H9 (cell line): ENCODE results near the gene TPSAB1. TPM values are rescaled to one million over a fixed set of nuclear protein-coding genes. Genes with fewer than 3 reads are reported as not detected.

ENCODE experiments used
- DNase-seq: peaks from one replicate; pipeline ENCODE4 v3.0.0-alpha.2; 2017
- H2AFZ ChIP-seq: one replicate; pipeline ENCODE4 v1.6.1; 2013; ENCODE audit warnings: mild to moderate bottlenecking, low read length, control low read depth, moderate library complexity
- H2AK5ac ChIP-seq: 2 replicates; pipeline ENCODE4 v1.6.1; 2013; ENCODE audit warnings: low read length, control low read depth, mixed read lengths; ENCODE audit not compliant: insufficient read length
- H2BK120ac ChIP-seq: one replicate; pipeline ENCODE4 v1.6.1; 2013; ENCODE audit warnings: low read depth, mild to moderate bottlenecking, low read length, control low read depth, inconsistent platforms; ENCODE audit not compliant: poor library complexity, severe bottlenecking
- H2BK12ac ChIP-seq: 2 replicates; pipeline ENCODE4 v1.6.1; 2013; ENCODE audit warnings: low read length, control low read depth, mixed read lengths, low read depth; ENCODE audit not compliant: insufficient read length
- H2BK15ac ChIP-seq: 2 replicates; pipeline ENCODE4 v1.6.1; 2013; ENCODE audit warnings: low read depth, low read length, control low read depth
- H2BK20ac ChIP-seq: one replicate; pipeline ENCODE4 v1.6.1; 2013; ENCODE audit warnings: low read depth, mild to moderate bottlenecking, low read length, control low read depth, inconsistent platforms; ENCODE audit not compliant: poor library complexity, severe bottlenecking
- H2BK5ac ChIP-seq: 2 replicates; pipeline ENCODE4 v1.6.1; 2013; ENCODE audit warnings: low read length, control low read depth, mixed read lengths; ENCODE audit not compliant: insufficient read length
- H3K14ac ChIP-seq: 2 replicates; pipeline ENCODE4 v1.6.1; 2013; ENCODE audit warnings: low read length, control low read depth; ENCODE audit not compliant: insufficient read depth
- H3K18ac ChIP-seq: 2 replicates; pipeline ENCODE4 v1.6.1; 2013; ENCODE audit warnings: low read depth, mild to moderate bottlenecking, mixed read lengths, low read length, control low read depth; ENCODE audit not compliant: insufficient read length
- H3K23ac ChIP-seq: 2 replicates; pipeline ENCODE4 v1.6.1; 2013; ENCODE audit warnings: low read length, control low read depth, mixed read lengths, low read depth; ENCODE audit not compliant: insufficient read length
- H3K23me2 ChIP-seq: 2 replicates; pipeline ENCODE4 v1.6.1; 2013; ENCODE audit warnings: low read depth, mild to moderate bottlenecking, mixed read lengths, low read length, control low read depth; ENCODE audit not compliant: insufficient read length, poor library complexity, severe bottlenecking
- H3K27ac ChIP-seq: 2 replicates; pipeline ENCODE4 v1.5.1; 2013; ENCODE audit warnings: low read length, control low read depth, mixed read lengths, low read depth; ENCODE audit not compliant: insufficient read length
- H3K27me3 ChIP-seq: 2 replicates; pipeline ENCODE4 v1.6.1; 2013; ENCODE audit warnings: low read length, control low read depth, inconsistent platforms; ENCODE audit not compliant: insufficient read depth
- H3K4ac ChIP-seq: 2 replicates; pipeline ENCODE4 v1.6.1; 2013; ENCODE audit warnings: low read depth, mild to moderate bottlenecking, control low read depth, inconsistent platforms, low read length, moderate library complexity
- H3K4me1 ChIP-seq: 2 replicates; pipeline ENCODE4 v1.6.1; 2013; ENCODE audit warnings: low read length, control low read depth, inconsistent platforms; ENCODE audit not compliant: insufficient read depth
- H3K4me2 ChIP-seq: 2 replicates; pipeline ENCODE4 v1.6.1; 2013; ENCODE audit warnings: low read length, control low read depth, mixed read lengths; ENCODE audit not compliant: insufficient read length, insufficient read depth
- H3K56ac ChIP-seq: 2 replicates; pipeline ENCODE4 v1.6.1; 2013; ENCODE audit warnings: low read depth, mild to moderate bottlenecking, mixed read lengths, low read length, control low read depth; ENCODE audit not compliant: insufficient read length
- H3K79me1 ChIP-seq: 2 replicates; pipeline ENCODE4 v1.6.1; 2013; ENCODE audit warnings: low read depth, mild to moderate bottlenecking, moderate library complexity, low read length, control low read depth, inconsistent platforms; ENCODE audit not compliant: insufficient read depth, poor library complexity, severe bottlenecking
- H3K79me2 ChIP-seq: 2 replicates; pipeline ENCODE4 v1.6.1; 2013; ENCODE audit warnings: low read length, control low read depth, inconsistent platforms; ENCODE audit not compliant: insufficient read depth
- H3K9ac ChIP-seq: 2 replicates; pipeline ENCODE4 v1.6.1; 2013; ENCODE audit warnings: low read length, control low read depth, mixed read lengths; ENCODE audit not compliant: insufficient read length; ENCODE audit errors: extremely low read depth
- H3K9me3 ChIP-seq: one replicate; pipeline ENCODE4 v1.6.1; 2013; ENCODE audit warnings: low read depth, low read length, inconsistent platforms; ENCODE audit not compliant: control insufficient read depth
- H3T11ph ChIP-seq: one replicate; pipeline ENCODE4 v1.6.1; 2013; ENCODE audit warnings: mild to moderate bottlenecking, low read length, control low read depth, inconsistent platforms
- H4K20me1 ChIP-seq: one replicate; pipeline ENCODE4 v1.6.1; 2013; ENCODE audit not compliant: control insufficient read depth, insufficient read length, insufficient read depth
- H4K5ac ChIP-seq: 2 replicates; pipeline ENCODE4 v1.6.1; 2013; ENCODE audit warnings: low read depth, mild to moderate bottlenecking, mixed read lengths, low read length, control low read depth; ENCODE audit not compliant: insufficient read length
- H4K8ac ChIP-seq: replicated peaks from 2 replicates; pipeline ENCODE4 v1.6.1; 2013; ENCODE audit warnings: low read length, control low read depth, mixed read lengths, low read depth; ENCODE audit not compliant: insufficient read length
- H4K91ac ChIP-seq: 2 replicates; pipeline ENCODE4 v1.6.1; 2013; ENCODE audit warnings: low read depth, mild to moderate bottlenecking, moderate library complexity, mixed read lengths, low read length, control low read depth; ENCODE audit not compliant: insufficient read length
- H3K27ac Mint-ChIP-seq, 3 experiments: 2 replicates in 2 of 3; 3 replicates in 1 of 3; pipeline ENCODE4 v1.8.0; 2020 to 2021; ENCODE audit warnings: mixed read lengths in 3 of 3, mild to moderate bottlenecking in 1 of 3, moderate library complexity in 1 of 3
- H3K27me3 Mint-ChIP-seq: 2 replicates; pipeline ENCODE4 v1.8.0; 2021; ENCODE audit warnings: low read depth, mild to moderate bottlenecking, moderate library complexity, mixed read lengths
- H3K36me3 Mint-ChIP-seq, 3 experiments: 2 replicates in 2 of 3; 3 replicates in 1 of 3; pipeline ENCODE4 v1.8.0; 2020 to 2021; ENCODE audit warnings: low read depth in 3 of 3, mixed read lengths in 3 of 3; ENCODE audit not compliant: insufficient read depth in 1 of 3
- H3K4me1 Mint-ChIP-seq, 2 experiments: 2 replicates each; pipeline ENCODE4 v1.8.0; 2020; ENCODE audit warnings: mixed read lengths in 2 of 2
- H3K4me3 Mint-ChIP-seq, 2 experiments: 2 replicates in 1 of 2; 3 replicates in 1 of 2; pipeline ENCODE4 v1.8.0; 2020 to 2021; ENCODE audit warnings: mild to moderate bottlenecking in 2 of 2, mixed read lengths in 2 of 2, moderate library complexity in 1 of 2
- H3K9me3 Mint-ChIP-seq, 2 experiments: 2 replicates in 1 of 2; 3 replicates in 1 of 2; pipeline ENCODE4 v1.8.0; 2020; ENCODE audit warnings: mild to moderate bottlenecking in 2 of 2, mixed read lengths in 2 of 2, moderate library complexity in 1 of 2
- CTCF ChIP-seq: fragments of 200-600 bp; sonication (generic); conservative IDR thresholded peaks from 3 replicates; pipeline ENCODE4 v1.8.0; 2021; ENCODE audit warnings: antibody characterized with exemption, mild to moderate bottlenecking
- WGBS: extraction: QIAGEN DNeasy Blood & Tissue Kit; methylation state at CpG from one replicate; pipeline ENCODE4 v1.1.7; 2013; ENCODE audit warnings: missing lambda C conversion rate, low lambda C conversion rate, mixed read lengths; ENCODE audit not compliant: insufficient read length; ENCODE audit errors: extremely low coverage; 5-methylcytosine and 5-hydroxymethylcytosine counted together
- total RNA-seq: library from RNA; stranded (reverse); gene quantifications from 2 replicates; pipeline ENCODE4 v1.2.1, GENCODE V29; 2021

Gene TPSAB1
- total RNA-seq, 1 experiment from 2014 or later: not detected

DNA sequence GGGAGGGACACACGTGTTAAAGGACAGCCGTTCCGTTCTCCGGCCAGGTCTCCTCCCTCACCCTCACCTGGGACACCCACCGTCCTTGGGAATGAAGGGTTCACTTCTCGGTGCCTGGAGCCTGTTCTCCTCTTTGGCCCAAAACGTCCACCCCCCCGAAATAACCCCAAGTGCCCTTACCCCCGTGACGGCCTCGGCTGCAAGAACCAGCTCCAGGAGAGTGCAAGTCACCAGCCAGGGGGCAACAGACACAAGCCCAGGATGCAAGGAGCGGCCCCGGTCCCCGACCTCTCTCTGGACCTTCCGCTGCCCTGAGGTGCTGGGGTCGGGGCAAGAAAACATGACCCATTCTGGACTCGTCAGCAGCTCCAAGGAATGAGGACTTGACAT, 49.0 kb downstream of the TPSAB1 start:
- H3K27ac ChIP-seq: no peak overlapping the region
- H2BK15ac ChIP-seq: no peak overlapping the region
- no peaks in the 10 kb centered on the region for H4K20me1 ChIP-seq
- H3K23ac ChIP-seq: no peak overlapping the region
- H2AFZ ChIP-seq: no peak overlapping the region
- H3K27me3 ChIP-seq: peaks cover 7% of the 10 kb centered on the region; the same call in 1 of the 2 replicates
- H3K9me3 ChIP-seq: no peaks in the 10 kb centered on the region
- no peak overlapping the region for H3K14ac ChIP-seq
- DNase-seq: no peak
- no peak overlapping the region for H4K91ac ChIP-seq
- peaks cover 76% of the 10 kb centered on the region for H3K27me3 Mint-ChIP-seq
- H2BK20ac ChIP-seq: no peak overlapping the region
- H4K8ac ChIP-seq: no peak overlapping the region
- TF ChIP-seq CTCF: no peak
- no peak overlapping the region for H3K18ac ChIP-seq
- no peaks in the 10 kb centered on the region for H3K23me2 ChIP-seq
- peak overlapping the region; percentile 52 to 78 for H3K4me3 Mint-ChIP-seq
- H3K56ac ChIP-seq: no peak overlapping the region
- H3K4ac ChIP-seq: no peak overlapping the region
- no CpG with 5 or more reads among the region's 17 CpGs for WGBS
- H3T11ph ChIP-seq: no peak overlapping the region
- H3K9ac ChIP-seq: no peak overlapping the region
- no peaks in the 10 kb centered on the region for H3K9me3 Mint-ChIP-seq
- no peak overlapping the region for H2AK5ac ChIP-seq
- H3K27ac Mint-ChIP-seq: no peak overlapping the region
- H3K4me1 Mint-ChIP-seq: peaks cover 29 to 43% of the 10 kb centered on the region in 2 experiments
- H2BK12ac ChIP-seq: no peak overlapping the region
- H3K36me3 Mint-ChIP-seq: no peaks in the 10 kb centered on the region
- H3K79me1 ChIP-seq: no peaks in the 10 kb centered on the region
- H2BK120ac ChIP-seq: no peak overlapping the region
- peaks cover 2% of the 10 kb centered on the region; the same call in 1 of the 2 replicates for H3K4me1 ChIP-seq
- H4K5ac ChIP-seq: no peak overlapping the region
- H2BK5ac ChIP-seq: no peak overlapping the region
- no peaks in the 10 kb centered on the region for H3K79me2 ChIP-seq
- peak overlapping the region; percentile 68 for H3K4me2 ChIP-seq
